ENCODE measurements around the gene SLC7A4.
"Not testable (repeated sequence)": the region's sequence is repeated elsewhere in the genome, so short reads cannot be mapped to it uniquely, and the experiment has no call there.

The SLC7A4 gene

GRCh38 chr22:21018314-21018713, 14.0 kb downstream of the SLC7A4 start:
- no peak for DNase-seq

- DNase-seq, result no peak
These were observed 15.5 kb downstream of the SLC7A4 start for GRCh38 chr22:21016644-21017420.

- DNase-seq, result no peak
These were observed 16.8 kb downstream of the SLC7A4 start for GRCh38 chr22:21015466-21016006.

- peak; percentile 78 for DNase-seq
These were observed 17.5 kb downstream of the SLC7A4 start, which contains the start of gene P2RX6 for GRCh38 chr22:21014726-21015465. Gene P2RX6, plus strand, starts transcription at chr22:21015165. Its CDS starts 10 bp downstream, at chr22:21015175.

GRCh38 chr22:21014202-21014725, 18.1 kb downstream of the SLC7A4 start:
- DNase-seq, result peak; percentile 91

GRCh38 chr22:21013657-21014201, 18.6 kb downstream of the SLC7A4 start:
- DNase-seq, result no peak

- no peak for DNase-seq
These were observed 19.6 kb downstream of the SLC7A4 start for GRCh38 chr22:21012446-21013407.

- no peak for DNase-seq
These were observed 21.8 kb downstream of the SLC7A4 start for GRCh38 chr22:21010426-21011113.

GRCh38 chr22:21009638-21010425, 22.5 kb downstream of the SLC7A4 start:
- DNase-seq, result no peak

- not testable (repeated sequence) for DNase-seq
These were observed 23.2 kb downstream of the SLC7A4 start for GRCh38 chr22:21009208-21009607.

GRCh38 chr22:21003782-21004181, 28.6 kb downstream of the SLC7A4 start:
- DNase-seq, result no peak

- peak; percentile 98 for DNase-seq
These were observed 30.6 kb downstream of the SLC7A4 start, which contains the start of gene THAP7 for GRCh38 chr22:21001601-21002325. Gene THAP7, minus strand, starts transcription at chr22:21002118. Its CDS starts 207 bp downstream, at chr22:21001911.

GRCh38 chr22:21000987-21001600, 31.3 kb downstream of the SLC7A4 start:
- peak; percentile 61 for DNase-seq

GRCh38 chr22:21000207-21000986, 32.0 kb downstream of the SLC7A4 start:
- DNase-seq, result no peak

GRCh38 chr22:20999350-21000206, 32.8 kb downstream of the SLC7A4 start:
- DNase-seq, result no peak

- no peak for DNase-seq
These were observed 33.7 kb downstream of the SLC7A4 start for GRCh38 chr22:20998411-20999336.

Data from right forelimb (tissue), 1 donor.